Astrocyte of the hippocampus (primary cell): ENCODE measurements around the gene TMEM183A.
"Not testable (repeated sequence)": the region's sequence is repeated elsewhere in the genome, so short reads cannot be mapped to it uniquely, and the experiment has no call there.

Source experiments
- DNase-seq: peaks from one replicate; pipeline ENCODE4 v3.0.0; 2011; ENCODE audit warnings: low read depth, low spot score

The TMEM183A gene

GRCh38 chr1:202987255-202987654, 19.9 kb upstream of the TMEM183A start:
- no peak for DNase-seq

DNA sequence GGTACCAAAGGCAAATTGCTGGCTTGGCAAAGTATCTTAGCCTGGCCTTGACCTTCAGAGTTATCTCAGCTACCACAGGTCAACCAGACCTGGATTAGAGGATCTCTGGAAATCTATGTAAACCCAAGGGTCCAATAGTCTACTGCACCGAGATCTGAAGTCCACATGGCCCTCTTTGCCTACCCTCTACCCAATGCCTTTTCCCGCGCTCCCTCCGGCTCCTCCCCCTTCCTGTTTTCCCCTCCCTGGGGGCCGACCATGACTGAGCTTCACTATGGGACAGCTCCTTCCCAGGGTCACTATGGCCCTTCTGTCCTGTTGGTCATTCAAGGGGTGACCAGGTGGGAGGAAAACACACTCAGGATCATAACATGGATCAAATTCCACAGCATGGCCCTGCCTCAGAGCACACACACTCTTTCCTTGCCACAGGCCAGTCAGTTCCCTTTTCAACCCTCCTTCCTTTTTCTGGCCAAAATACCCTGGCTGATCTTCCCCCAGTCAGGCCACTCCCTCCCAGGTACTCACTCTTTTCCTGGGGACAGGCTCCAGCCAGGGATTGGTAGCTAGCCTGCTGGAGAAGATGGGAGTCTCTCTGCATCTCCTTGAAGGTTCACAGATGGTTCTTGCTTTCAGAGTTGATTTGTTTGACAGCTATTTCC, 19.1 kb upstream of the TMEM183A start:
- no peak for DNase-seq

DNA sequence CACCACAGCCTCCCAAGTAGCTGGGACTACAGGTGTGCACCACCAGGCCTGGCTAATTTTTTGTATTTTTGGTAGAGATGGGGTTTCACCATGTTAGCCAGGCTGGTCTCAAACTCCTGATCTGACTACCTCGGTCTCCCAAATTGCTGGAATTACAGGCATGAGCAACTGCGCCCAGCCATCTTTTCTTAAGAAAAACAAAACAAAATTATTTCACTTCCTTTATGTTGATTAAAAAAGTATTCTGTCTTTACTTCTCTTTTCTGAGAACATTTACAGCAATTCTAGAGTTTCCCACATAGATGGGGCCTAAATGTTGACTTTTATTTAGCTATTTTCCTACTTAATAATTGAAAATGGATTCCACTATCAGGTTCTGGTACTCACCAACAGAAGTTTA, 17.3 kb upstream of the TMEM183A start:
- no peak for DNase-seq

DNA sequence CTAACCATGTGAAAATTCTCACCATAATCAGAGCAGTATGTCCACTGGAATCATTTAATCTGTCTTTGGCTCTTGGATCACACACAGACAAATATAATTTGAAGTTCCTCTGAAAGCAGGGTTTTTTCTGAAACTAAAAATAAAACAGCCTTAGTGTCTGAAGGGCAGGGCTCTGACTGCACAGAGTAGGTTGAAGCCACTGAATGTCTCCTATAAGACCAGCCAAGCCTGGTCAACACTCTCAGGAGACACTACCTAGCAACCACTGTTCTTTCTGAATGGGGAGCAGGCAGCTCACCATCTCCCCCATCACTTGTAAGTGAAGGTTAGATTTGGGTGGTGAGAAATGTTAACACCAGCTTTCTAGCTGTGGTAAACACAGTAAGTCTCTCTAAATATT, 16.1 kb upstream of the TMEM183A start:
- no peak for DNase-seq

DNA sequence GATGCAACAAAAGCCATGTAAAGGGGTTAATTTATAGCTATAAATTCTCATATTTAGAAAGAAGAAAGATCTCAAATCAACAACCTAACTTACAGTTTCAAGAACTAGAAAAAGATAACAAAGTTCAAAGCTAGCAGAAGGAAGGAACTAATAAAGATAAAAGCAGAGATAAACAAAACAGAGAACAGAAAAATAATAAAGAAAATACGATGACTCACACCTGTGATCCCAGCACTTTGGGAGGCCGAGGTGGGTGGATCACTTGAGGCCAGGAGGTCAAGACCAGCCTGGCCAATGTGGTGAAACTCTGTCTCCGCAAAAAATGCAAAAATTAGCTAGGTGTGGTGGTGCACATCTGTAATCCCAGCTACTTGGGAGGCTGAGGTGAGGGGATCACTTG, 12.4 kb upstream of the TMEM183A start:
- no peak for DNase-seq

DNA sequence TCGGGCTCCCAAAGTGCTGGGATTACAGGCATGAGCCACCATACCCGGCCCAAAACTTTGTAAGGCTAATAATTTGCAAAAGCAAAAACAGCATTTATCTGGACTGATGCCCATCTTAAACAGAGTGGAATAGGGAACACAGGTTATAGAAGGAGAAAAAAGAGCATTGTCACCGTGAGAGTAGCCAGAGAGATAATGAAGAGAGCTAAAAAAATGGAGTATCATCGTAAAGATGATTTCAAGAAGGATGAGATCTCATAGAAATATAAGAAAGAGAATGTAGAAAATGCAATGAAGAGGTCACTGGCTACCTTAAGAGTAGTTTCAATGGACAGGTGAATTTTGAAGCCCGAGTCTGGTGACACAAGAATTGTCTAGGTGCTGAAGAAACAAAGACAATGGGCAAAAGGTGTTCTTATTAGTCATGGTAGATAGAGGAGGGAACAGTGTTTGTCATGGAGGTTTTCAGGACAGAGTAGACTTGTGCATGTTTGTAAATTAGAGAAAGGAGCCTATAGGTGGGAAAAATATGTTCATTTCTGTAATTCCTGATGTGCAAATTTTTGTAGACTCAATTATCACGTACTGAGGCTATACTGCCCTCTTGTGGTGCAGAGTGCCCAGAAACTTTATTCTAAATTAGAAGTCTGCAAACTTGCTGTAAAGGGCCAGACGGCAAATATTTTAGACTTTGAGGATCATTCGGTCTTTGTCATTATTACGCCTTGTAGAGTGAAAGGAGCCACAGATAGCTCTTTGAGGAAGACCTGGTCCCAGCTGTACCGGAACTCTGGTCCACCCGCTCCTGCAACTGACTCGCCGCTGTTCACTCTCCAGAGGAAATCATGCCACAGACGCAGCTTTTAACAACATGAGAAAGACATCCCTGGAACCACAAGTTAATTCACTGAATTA, 8.1 kb upstream of the TMEM183A start:
- DNase-seq = peak; percentile 72

DNA sequence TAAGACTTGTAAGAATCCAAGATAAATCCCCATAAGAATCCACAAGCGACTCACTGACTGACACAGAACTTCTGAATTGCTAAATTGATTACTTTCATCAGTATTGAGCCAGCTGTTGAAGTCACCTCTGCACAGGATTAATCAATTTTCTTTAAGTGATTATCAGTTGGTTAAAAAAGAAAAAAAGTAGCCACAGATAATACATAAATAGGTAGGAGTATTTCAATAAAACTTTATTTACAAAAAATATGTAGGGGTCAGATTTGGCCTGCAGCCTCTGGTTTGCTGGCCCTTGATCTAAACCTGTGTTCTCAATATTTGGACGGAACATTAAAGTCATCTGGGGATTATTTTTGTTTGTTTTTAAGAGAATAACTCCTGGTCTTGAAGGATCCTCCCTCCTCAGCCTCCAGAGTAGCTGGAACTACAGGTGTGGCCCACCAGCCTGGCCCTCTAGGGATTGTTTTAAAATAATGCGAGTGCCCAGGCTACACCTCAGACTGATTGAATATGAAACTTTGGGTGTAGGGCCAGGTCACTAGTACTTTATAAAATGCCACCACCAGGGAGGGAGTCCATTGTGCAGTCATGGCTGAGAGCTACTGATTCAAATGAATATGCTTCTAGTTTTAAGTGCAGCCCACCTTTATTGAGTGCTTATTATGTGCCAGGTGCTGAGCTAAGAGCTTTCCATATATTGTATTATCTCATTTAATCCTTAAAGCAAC, 6.8 kb upstream of the TMEM183A start:
- no peak for DNase-seq

DNA sequence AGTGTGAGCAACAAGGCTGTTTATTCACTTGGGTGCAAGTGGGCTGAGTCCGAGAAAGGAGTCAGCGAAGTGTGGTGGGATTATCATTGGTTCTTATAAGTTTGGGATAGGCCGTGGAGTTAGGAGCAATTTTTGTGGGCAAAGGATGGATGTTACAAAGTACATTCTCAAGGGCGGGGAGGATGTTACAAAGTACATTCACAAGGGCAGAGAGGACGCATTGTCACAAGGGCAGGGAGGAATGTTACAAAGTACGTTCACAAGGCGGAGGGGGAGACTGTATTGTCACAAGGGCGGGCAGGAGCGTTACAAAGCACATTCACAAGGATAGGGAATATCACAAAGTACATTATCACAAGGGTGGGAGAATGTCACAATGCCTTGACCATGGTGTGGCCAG, 5.2 kb upstream of the TMEM183A start:
- no peak for DNase-seq

- DNase-seq = no peak
Measured at GRCh38 chr1:203002951-203003350, 4.2 kb upstream of the TMEM183A start.

- not testable (repeated sequence) for DNase-seq
Measured at GRCh38 chr1:203005395-203006142, 1.6 kb upstream of the TMEM183A start.

- no peak for DNase-seq
Measured at GRCh38 chr1:203009185-203009584, 2.0 kb downstream of the TMEM183A start.

DNA sequence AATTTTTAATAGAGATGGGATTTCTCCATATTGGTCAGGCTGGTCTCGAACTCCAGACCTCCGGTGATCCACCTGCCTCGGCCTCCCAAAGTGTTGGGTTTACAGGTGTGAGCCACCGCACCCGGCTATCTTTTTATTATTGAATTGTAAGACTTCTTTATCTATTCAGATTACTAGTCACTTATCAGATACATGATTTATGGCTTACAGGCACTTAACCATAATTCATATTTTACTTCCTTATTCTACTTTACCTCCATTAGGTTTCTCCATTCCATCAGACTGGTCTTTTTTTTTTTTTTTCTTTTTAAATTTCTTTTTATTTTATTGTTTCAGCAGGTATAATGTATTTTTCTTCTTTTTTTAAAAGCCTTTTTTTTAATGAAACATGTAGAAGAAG, 4.4 kb downstream of the TMEM183A start:
- no peak for DNase-seq

DNA sequence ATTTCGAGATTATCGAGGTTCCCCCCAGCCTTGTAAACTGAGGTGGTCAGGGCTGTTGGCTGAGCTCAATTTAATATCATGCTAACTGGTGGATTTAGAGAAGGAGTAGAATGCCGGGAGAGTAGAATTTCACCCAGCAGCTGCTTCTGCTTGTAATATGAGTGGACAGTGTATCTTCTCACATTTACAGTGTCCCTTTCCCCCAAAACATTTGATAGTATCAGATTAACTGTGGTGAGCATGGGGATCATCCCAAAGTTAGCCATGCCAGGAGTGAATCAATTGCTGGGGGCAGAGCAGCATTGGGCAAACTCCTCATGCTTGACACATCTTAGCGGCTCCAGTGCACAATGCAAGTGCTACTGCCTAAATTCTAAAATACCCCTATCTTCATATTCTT, 9.9 kb downstream of the TMEM183A start:
- DNase-seq = no peak

GRCh38 chr1:203017692-203018091, 10.5 kb downstream of the TMEM183A start:
- DNase-seq = no peak

GRCh38 chr1:203022855-203023254, 15.7 kb downstream of the TMEM183A start:
- not testable (repeated sequence) for DNase-seq

- DNase-seq = no peak
Measured at GRCh38 chr1:203025686-203026030, 18.5 kb downstream of the TMEM183A start.

GRCh38 chr1:203026031-203026665, 19.0 kb downstream of the TMEM183A start, which contains the start of gene PPFIA4:
TSS of gene PPFIA4 (plus strand) at chr1:203026491. CDS start at chr1:203039009, 12,518 bp downstream.
- DNase-seq = peak; percentile 93

DNA sequence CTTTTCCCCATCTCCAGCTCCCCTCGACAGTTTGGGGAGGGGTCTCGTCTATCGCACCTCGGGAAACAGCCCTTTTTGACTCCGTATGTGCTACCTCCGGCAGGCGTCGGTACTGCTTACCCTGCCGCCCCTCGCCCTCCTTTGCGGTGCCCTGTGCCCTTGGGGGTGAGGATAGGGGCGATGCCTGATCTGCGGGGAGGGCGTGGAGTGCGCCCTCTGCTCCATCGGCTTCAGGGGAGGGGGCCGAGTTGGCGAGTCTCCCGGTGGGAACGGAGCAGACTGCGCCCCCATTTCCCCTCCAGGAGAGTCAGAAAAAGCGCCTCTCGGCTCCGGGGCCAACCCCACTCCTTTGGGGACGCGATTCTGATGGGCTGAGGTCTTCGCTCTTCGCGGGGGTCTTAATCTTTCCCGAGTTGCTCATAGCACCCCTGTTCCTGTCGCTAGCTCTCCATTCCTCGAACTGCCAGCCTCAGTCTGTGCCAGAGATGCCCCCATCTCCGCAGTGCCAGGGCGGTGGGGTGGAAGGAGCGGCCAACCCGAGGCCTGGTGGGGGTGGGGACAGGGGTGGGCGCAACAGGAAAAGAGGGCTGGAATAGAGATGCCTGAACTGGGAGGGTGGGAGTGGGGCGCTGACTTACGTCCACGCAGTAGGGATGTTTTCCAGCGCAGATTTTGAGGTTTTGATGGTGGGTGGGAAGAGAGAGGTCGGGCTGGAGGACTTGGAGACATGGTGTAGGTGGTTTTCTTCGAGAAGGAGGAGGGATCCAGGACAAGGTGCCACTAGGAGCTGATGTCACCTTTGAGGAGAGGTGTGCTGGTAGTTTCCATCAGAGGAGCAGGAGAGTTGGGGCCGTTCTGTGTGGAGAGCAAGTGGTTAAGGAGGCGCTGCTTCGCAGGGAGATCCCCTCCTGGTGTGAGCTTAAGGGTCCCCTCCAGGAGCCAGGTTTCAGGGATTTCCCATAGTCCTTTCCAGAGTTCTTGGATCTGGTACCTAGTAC, 19.8 kb downstream of the TMEM183A start:
- DNase-seq = no peak

- DNase-seq = no peak
Measured at GRCh38 chr1:203028067-203028783, 21.1 kb downstream of the TMEM183A start.
